ENCODE measurements around the gene PEX11G.

DNA sequence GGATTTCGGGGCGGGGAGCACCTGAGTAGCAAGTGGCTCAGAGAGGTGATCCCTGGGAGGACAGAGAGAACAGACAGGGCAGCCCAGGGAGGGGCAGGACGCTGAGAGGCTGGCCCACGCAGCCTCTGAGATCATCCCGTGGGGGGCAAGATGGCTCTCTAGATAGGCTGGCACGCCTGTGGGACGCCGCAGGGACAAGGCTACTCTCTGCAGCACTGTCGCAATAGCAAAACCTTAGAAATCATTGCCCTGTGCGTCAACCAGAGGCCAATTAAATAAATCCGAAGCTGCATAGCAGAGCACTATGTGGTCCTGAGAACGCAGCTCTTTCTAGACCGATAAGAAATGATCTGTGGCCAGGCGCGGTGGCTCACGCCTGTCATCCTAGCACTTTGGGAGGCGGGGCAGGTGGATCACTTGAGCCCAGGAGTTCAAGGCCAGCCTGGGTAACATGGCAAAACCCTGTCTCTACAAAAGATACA is 5.1 kb downstream of the PEX11G start:
- no peak for TF ChIP-seq CTCF (IDR thresholded peaks at IDR 0.05 in 2 of 3, conservative IDR thresholded peaks at IDR 0.05 in 1 of 3; ENCODE audit: insufficient read depth in 2 of 3, low read depth in 1 of 3, low read length in 3 of 3)
- TF ChIP-seq KLF10 (CRISPR knock-in tag; IDR thresholded peaks at IDR 0.05), result no peak
- TF ChIP-seq RAD21 (CRISPR knock-in tag; conservative IDR thresholded peaks at IDR 0.05 in 1 of 2, IDR thresholded peaks at IDR 0.05 in 1 of 2), result no peak
- TF ChIP-seq, protein P1, sequence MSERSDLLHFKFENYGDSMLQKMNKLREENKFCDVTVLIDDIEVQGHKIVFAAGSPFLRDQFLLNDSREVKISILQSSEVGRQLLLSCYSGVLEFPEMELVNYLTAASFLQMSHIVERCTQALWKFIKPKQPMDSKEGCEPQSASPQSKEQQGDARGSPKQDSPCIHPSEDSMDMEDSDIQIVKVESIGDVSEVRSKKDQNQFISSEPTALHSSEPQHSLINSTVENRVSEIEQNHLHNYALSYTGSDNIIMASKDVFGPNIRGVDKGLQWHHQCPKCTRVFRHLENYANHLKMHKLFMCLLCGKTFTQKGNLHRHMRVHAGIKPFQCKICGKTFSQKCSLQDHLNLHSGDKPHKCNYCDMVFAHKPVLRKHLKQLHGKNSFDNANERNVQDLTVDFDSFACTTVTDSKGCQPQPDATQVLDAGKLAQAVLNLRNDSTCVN (CRISPR knock-in tag; IDR thresholded peaks at IDR 0.05), result no peak
- no peak for TF ChIP-seq MAFK (IDR thresholded peaks at IDR 0.05; ENCODE audit: low read length)
- no peak for TF ChIP-seq ARID3B (CRISPR knock-in tag; IDR thresholded peaks at IDR 0.05; ENCODE audit: borderline replicate concordance)
- no peak for TF ChIP-seq TAL1 (IDR thresholded peaks at IDR 0.05)
- no peak for TF ChIP-seq MAX (CRISPR knock-in tag; IDR thresholded peaks at IDR 0.05)
- TF ChIP-seq XRCC5 (IDR thresholded peaks at IDR 0.05; ENCODE audit: low read depth, low read length), result no peak
- TF ChIP-seq STAT5B (CRISPR knock-in tag; IDR thresholded peaks at IDR 0.05), result no peak

Data from K562 (cell line).